Naive thymus-derived CD8-positive, alpha-beta T cell (primary cell): ENCODE data around the gene PDE6B. TPM values are rescaled to one million over a fixed set of nuclear protein-coding genes. Genes with fewer than 3 reads are reported as not detected.

Experiments used
- ATAC-seq, 2 donors: fragments of 150-1000 bp; cut with Tn5 transposase in 1 of 2; sonication (Bioruptor Pico), chemical (Tn5 transposase) in 1 of 2; 1 replicate in 1 of 2; 2 replicates in 1 of 2; pipeline ENCODE4 v1.10.0; 2021; ENCODE audit warnings: mild to moderate bottlenecking in 2 of 2, moderate library complexity in 2 of 2
- POLR2A ChIA-PET: fragments of 350-600 bp; sonication (Branson Sonifier 250); formaldehyde crosslinking; loops from one replicate; lab custom pipeline; 2021; ENCODE audit warnings: antibody characterized with exemption; lab: Charles Lee
- DNase-seq, 10 donors: peaks; one replicate each; pipeline versions ENCODE4 v3.0.0 to v3.0.0-alpha.2; 2020 to 2022
- H3K27ac Mint-ChIP-seq, 10 donors: one replicate each; pipeline ENCODE4 v1.8.0; 2020 to 2022; ENCODE audit warnings: mild to moderate bottlenecking in 10 of 10, mixed read lengths in 10 of 10, moderate library complexity in 4 of 10, inconsistent platforms in 1 of 10
- H3K27me3 Mint-ChIP-seq, 5 donors: one replicate each; pipeline ENCODE4 v1.8.0; 2021 to 2022; ENCODE audit warnings: mixed read lengths in 5 of 5
- H3K36me3 Mint-ChIP-seq, 3 donors: one replicate each; pipeline ENCODE4 v1.8.0; 2020 to 2022; ENCODE audit warnings: mixed read lengths in 3 of 3, mild to moderate bottlenecking in 2 of 3, inconsistent platforms in 1 of 3
- H3K4me1 Mint-ChIP-seq, 4 donors: one replicate each; pipeline ENCODE4 v1.8.0; 2021 to 2022; ENCODE audit warnings: mixed read lengths in 4 of 4
- H3K4me3 Mint-ChIP-seq, 10 donors: one replicate each; pipeline ENCODE4 v1.8.0; 2020 to 2022; ENCODE audit warnings: mild to moderate bottlenecking in 10 of 10, mixed read lengths in 10 of 10, moderate library complexity in 6 of 10, inconsistent platforms in 1 of 10
- H3K9me3 Mint-ChIP-seq, 9 donors: one replicate each; pipeline ENCODE4 v1.8.0; 2020 to 2022; ENCODE audit warnings: mixed read lengths in 9 of 9, mild to moderate bottlenecking in 3 of 9, inconsistent platforms in 1 of 9, moderate library complexity in 1 of 9
- polyA plus RNA-seq, 3 donors: library from polyadenylated mRNA; unstranded; fragments of 300-500 nt; fragmentation: Illumina TruSeq; gene quantifications; one replicate each; pipeline ENCODE4 v1.2.3, GENCODE V29; 2021
- total RNA-seq, 8 experiments: library from RNA in 2 of 8; stranded (reverse) in 2 of 8; gene quantifications; one replicate each; pipeline ENCODE4 v1.2.3 and lab custom pipeline; 2021 to 2026

The PDE6B gene
- total and polyA plus RNA-seq, 5 experiments from 2014 or later: 20.7 to 26.3 (median 24.7) TPM

DNA sequence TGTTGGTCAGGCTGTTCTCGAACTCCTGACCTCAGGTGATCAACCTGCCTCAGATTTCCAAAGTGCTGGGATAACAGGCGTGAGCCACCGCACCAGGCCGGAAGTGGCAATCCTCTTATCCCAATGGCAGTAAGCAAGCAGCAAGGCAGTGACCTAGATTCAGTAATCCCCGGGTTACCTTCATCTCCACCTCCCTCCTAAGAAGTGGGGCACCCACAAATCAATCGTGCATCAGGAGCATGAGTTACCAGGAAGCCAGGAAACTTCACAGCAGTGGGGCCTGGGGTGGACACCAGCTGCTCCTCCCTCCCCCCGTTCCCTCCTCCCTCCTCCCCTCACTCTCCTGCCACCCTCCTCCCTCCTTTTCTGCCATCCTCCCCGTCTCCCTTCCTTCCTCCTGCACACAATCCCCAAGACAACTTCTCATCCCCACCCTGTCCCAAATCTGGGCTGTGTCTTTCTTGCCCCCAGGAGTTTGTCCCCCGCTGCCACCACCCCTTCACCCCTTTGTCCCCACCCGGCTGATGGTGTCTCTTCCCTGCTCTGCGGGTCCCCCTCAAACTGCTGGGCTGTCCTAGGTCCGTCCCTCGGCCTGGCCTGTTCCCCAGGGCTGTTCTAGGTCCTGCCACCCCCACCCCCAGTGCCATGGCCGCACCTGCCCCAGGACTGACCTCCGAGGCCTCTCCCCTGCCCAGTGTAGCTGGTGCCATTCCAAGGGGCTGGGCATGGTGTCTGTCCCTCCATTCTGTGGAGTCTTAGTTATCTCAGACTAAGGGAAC is 2.2 kb downstream of the PDE6B start:
- DNase-seq (no peak), ATAC-seq (no peak)
- Mint-ChIP-seq H3K27me3 (peaks cover 2 to 16% (median 4%) of the 10 kb centered on the region in 5 donors), H3K36me3 (no peaks in the 10 kb centered on the region), H3K4me3 (no peak overlapping the region), H3K4me1 (peaks cover 0 to 1% (median 0%) of the 10 kb centered on the region in 4 donors), H3K9me3 (peaks cover 0 to 13% (median 0%) of the 10 kb centered on the region in 9 donors), H3K27ac (no peak overlapping the region)
- POLR2A ChIA-PET: no interaction called here

DNA sequence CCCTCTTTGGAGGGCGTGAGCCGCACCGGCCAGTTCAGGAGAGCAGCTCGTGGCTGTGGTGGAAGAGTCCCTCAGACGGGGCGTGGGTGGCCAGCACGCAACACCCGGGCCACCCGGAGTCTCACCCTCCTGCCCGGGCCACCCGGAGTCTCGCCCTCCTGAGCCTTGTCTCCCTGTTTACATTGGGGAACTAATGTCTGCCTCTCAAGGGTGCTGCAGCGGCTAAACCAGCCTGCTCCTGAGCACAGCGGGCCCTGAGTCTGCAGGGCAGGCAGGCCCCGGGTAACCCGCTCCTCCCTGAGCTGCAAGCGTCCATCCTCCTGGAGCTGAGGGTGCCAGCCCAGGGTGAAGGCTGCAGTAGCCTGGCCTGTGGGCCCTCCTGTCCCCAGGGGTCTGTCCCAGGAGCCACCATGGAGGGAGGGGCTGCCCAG is 3.0 kb downstream of the PDE6B start:
- Mint-ChIP-seq H3K27ac (no peak overlapping the region), H3K27me3 (peaks cover 2 to 16% (median 4%) of the 10 kb centered on the region in 5 donors), H3K36me3 (no peaks in the 10 kb centered on the region), H3K4me3 (no peak overlapping the region), H3K9me3 (peaks cover 0 to 13% (median 0%) of the 10 kb centered on the region in 9 donors), H3K4me1 (peaks cover 0 to under 1% (median 0%) of the 10 kb centered on the region in 4 donors)
- POLR2A ChIA-PET: no interaction called here
- ATAC-seq (no peak), DNase-seq (no peak)

DNA sequence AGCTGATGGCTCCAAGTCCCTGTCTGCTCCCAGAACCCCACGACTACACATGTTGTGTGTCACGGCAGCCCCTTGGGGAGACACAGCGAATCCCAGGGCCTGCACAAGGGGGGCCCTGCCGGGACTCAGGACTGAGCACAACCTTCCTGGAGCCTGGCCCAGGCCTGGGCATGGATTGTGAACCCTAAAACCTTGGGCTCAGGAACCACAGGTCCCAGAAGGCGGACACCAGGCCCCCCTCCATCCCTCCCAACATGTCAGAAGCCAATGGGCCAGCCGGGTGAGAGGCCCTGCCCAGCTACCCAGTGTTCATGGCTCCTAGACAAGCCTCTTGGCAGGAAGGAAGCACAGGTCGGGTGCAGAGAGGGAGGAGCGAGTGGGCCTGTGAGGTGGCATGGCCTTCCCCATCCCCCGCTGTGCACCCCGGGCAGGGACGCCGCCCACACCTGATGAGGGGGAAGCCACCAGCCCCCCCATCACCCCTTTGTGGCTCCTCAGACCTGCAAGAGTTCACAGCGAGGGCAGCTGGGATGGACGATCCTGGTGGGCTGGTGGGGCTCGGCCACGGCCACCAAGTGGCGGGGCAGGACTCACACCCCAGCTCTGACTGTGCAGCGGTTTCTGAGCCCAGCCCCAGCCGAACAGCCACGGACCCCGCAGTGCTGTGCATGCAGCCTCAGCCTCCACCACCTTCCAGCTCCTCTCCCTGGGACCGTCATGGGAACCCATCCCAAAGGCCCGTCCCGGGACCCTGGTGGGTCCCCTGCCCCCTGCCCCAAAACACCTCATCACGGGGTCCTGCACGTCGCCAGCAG is 3.7 kb downstream of the PDE6B start:
- DNase-seq (no peak), ATAC-seq (no peak)
- Mint-ChIP-seq H3K36me3 (no peaks in the 10 kb centered on the region), H3K9me3 (peaks cover 0 to 13% (median 0%) of the 10 kb centered on the region in 9 donors), H3K27ac (no peak overlapping the region), H3K27me3 (peaks cover 2 to 18% (median 4%) of the 10 kb centered on the region in 5 donors), H3K4me1 (no peaks in the 10 kb centered on the region), H3K4me3 (no peak overlapping the region)
- POLR2A ChIA-PET: no interaction called here

DNA sequence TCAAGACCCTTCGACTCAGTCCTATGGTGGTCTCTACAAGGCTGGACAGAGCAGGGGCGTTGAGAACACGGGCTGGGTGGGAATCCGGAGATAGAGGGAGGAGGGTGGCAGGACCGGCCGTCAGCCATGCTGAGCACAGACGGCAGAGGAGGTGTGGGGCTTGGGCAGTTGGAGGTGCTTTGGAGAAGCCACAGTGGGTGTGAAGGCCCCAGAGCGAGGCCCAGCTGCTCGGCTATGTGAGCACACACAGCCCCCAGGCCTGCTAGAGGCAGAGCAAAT is 4.2 kb downstream of the PDE6B start:
- Mint-ChIP-seq H3K9me3 (peaks cover 0 to 13% (median 0%) of the 10 kb centered on the region in 9 donors), H3K4me1 (no peaks in the 10 kb centered on the region), H3K27ac (no peak overlapping the region), H3K36me3 (no peaks in the 10 kb centered on the region), H3K27me3 (peaks cover 0 to 15% (median 0%) of the 10 kb centered on the region in 5 donors), H3K4me3 (no peak overlapping the region)
- POLR2A ChIA-PET: no interaction called here
- DNase-seq: no peak
- ATAC-seq: no peak

DNA sequence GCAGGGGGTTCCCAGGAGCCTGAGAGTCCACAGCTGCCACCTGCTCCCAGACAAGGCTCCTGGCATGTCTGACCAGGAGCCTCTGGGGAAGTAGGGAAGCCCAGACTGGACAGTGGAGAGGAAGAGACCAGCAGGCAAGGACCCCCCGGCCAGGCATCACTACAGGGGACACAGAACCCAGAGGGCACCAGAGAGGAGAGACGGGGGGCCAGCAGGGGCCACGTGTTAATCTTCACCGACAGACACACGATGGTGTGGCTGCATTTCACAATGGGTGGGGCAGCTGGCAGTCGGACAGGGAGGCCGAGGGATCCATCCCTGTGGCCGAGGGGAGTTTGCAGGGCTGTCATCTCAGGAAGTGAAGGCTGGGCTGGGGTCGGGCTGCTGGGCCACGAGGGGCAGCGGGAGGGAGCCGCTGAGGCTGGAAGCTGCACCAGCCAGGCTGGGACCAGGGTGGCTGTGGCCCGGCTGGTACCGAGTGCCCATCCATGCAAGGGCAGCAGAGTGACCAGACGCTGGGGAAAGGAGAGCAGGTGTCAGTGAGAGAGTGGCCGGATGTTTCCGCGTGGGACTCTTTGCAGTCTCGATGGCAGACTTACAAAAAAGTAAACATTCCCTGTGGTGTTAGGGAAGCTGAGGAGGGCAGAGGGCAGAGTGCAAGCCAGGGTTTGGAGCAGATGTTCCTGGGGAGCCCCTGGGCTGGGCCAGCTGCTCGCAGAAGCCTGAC is 4.7 kb downstream of the PDE6B start:
- Mint-ChIP-seq H3K36me3 (no peaks in the 10 kb centered on the region), H3K9me3 (peaks cover 0 to 13% (median 0%) of the 10 kb centered on the region in 9 donors), H3K4me3 (no peak overlapping the region), H3K4me1 (no peaks in the 10 kb centered on the region), H3K27ac (no peak overlapping the region), H3K27me3 (peaks cover 0 to 14% (median 0%) of the 10 kb centered on the region in 5 donors)
- no peak for ATAC-seq
- no peak for DNase-seq
- POLR2A ChIA-PET: no interaction called here

DNA sequence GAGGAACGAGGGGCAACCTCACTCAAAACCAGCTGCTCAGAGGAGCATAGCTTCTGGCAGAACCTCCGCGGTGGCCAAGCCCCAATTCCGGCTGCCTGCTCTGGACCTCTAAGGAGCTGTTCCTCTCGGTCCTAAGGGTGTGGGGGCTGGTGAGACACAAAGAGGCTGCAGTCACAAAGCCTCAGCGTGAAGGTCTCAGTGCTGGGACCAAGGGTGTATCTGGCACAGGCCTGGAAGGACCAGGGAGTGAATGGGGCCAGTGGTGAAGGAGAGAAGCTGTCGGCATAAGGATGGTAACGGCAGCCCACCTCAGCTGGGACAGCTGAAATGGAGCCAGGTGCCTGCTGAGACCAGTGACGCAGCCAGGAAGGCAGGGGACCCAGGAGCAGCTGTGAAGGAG is 5.3 kb downstream of the PDE6B start:
- no peak for DNase-seq
- H3K4me1 Mint-ChIP-seq: no peaks in the 10 kb centered on the region
- no peaks in the 10 kb centered on the region for H3K36me3 Mint-ChIP-seq
- ATAC-seq: no peak
- no peak overlapping the region for H3K27ac Mint-ChIP-seq
- H3K9me3 Mint-ChIP-seq: peaks cover 0 to 13% (median 0%) of the 10 kb centered on the region in 9 donors
- no peak overlapping the region for H3K4me3 Mint-ChIP-seq
- POLR2A ChIA-PET: no interaction called here
- H3K27me3 Mint-ChIP-seq: peaks cover 0 to 11% (median 0%) of the 10 kb centered on the region in 5 donors

DNA sequence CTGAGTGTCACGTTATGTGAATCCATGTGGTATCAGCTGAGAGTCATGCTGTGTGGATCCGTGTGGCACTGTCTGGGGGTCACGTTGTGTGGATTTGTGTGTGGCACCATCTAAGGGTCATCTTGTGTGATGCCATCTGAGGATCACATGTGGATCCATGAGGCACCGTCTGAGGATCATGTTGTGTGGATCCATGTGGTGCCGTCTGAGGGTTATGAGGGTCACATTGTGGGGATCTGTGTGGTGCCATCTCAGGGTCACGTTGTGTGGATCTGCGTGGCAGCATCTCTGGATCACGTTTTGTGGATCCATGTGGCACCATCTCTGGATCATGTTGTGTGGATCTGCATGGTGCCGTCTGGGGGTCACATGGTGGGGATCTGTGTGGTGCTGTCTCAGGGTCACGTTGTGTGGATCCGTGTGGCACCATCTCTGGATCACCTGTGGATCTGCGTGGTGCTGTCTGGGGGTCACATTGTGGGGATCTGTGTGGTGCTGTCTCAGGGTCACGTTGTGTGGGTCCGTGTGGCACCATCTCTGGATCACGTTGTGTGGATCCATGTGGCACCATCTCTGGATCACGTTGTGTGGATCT is 6.9 kb downstream of the PDE6B start:
- POLR2A ChIA-PET: no interaction called here
- no peaks in the 10 kb centered on the region for H3K36me3 Mint-ChIP-seq
- peaks cover 0 to 10% (median 0%) of the 10 kb centered on the region in 5 donors for H3K27me3 Mint-ChIP-seq
- peaks cover 0 to 13% (median 0%) of the 10 kb centered on the region in 9 donors for H3K9me3 Mint-ChIP-seq
- H3K4me3 Mint-ChIP-seq: no peak overlapping the region
- H3K4me1 Mint-ChIP-seq: no peaks in the 10 kb centered on the region
- DNase-seq (no peak), ATAC-seq (no peak)
- no peak overlapping the region for H3K27ac Mint-ChIP-seq

DNA sequence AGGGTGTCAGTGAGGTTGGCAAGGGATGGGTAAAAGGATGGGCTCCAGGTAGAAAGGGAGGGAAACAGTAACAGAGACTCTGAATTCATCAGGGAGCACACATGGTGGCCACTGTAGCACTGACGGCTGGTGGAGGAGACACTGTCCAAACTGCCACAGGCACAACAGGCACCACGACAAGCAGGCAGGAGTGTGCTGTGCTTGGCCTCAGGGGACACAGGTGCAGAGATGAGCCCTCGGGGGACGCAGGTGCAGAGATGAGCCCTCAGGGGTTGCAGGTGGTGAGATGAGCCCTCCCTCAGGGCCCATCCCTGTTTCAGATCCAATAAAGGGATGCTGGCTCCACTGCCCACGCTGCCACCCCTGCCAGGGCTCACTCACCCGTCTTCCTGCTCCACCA is 7.6 kb downstream of the PDE6B start:
- Mint-ChIP-seq H3K36me3 (no peaks in the 10 kb centered on the region), H3K27ac (peak overlapping the region in 1 of 10 donors; percentile 12), H3K27me3 (peaks cover 0 to 16% (median 3%) of the 10 kb centered on the region in 5 donors), H3K4me1 (no peaks in the 10 kb centered on the region), H3K4me3 (no peak overlapping the region), H3K9me3 (peaks cover 0 to 13% (median 0%) of the 10 kb centered on the region in 9 donors)
- ATAC-seq (no peak), DNase-seq (no peak)
- POLR2A ChIA-PET: no interaction called here

DNA sequence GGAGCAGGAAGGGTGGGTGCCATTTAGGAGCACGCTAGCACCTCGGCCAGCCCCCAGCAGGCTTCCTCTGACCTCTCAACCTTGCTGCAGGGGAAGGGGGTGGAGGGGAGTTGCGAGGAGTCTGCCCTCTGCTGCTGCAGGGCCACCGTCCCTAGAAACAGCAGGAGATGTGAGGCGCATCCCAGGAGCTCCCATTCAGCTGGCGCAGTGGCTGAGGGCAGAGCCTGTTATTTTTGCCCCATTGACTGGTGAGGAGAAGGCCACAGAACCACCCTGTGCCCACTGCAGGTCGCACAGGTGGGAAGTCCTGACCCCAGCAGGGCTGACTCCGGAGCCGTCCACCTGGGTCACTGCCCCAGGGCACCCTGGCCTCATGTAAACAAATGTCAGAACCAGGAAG is 8.0 kb downstream of the PDE6B start:
- Mint-ChIP-seq H3K27me3 (peaks cover 0 to 19% (median 5%) of the 10 kb centered on the region in 5 donors), H3K36me3 (no peaks in the 10 kb centered on the region), H3K9me3 (peaks cover 0 to 13% (median 0%) of the 10 kb centered on the region in 9 donors), H3K27ac (no peak overlapping the region), H3K4me3 (no peak overlapping the region), H3K4me1 (peaks cover 0 to 2% (median 0%) of the 10 kb centered on the region in 4 donors)
- POLR2A ChIA-PET: no interaction called here
- DNase-seq (no peak), ATAC-seq (no peak)

DNA sequence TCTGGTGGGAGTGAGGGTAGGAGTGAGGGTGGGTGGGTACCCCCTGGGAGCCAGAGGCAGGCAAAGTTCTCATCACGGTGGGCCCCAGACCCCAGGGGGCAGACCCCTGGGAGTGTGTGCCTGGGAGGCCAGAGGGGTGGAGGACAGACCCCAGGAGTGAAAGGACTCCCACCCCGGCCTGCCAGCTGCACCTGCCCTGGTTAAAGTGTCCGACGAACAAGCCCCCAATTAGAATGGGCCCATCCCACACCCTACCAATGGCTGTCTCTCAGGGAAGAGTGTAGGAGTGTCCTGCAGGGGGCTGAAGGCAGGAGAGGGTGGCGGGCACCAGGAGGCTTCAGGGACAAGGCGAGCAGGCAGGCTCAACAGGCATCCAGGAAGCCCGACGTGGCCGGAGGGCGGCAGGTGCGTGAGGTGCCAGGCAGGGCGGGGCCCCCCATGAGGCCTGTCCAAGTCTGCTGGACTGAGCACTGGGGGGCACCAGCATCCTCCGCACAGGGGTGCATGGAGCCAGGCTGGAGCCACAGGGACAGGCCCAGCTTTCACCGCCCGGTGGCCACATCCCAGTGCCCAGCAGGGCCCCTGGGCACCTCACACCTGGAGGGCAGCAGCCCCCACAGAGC is 8.7 kb downstream of the PDE6B start:
- H3K4me3 Mint-ChIP-seq: no peak overlapping the region
- peaks cover 0 to 19% (median 5%) of the 10 kb centered on the region in 5 donors for H3K27me3 Mint-ChIP-seq
- H3K36me3 Mint-ChIP-seq: no peaks in the 10 kb centered on the region
- H3K9me3 Mint-ChIP-seq: peaks cover 0 to 13% (median 0%) of the 10 kb centered on the region in 9 donors
- ATAC-seq: no peak
- H3K27ac Mint-ChIP-seq: no peak overlapping the region
- POLR2A ChIA-PET: no interaction called here
- peaks cover 0 to 2% (median 0%) of the 10 kb centered on the region in 4 donors for H3K4me1 Mint-ChIP-seq
- peak in 1 of 10 donors; percentile 51 for DNase-seq

DNA sequence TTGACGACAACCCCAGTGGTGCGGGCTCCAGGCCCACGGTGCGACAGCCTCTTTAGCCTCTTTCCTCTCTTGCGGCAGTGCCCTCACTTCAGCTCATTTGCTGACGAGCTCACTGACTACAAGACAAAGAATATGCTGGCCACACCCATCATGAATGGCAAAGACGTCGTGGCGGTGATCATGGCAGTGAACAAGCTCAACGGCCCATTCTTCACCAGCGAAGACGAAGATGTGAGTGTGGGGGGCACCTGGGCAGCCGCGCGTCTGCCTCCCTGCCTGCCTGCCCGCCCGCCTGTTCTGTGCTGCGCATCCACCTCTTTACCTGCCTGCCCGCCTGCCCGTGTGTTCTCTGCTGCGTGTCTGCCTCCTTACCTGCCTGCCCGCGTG is 9.2 kb downstream of the PDE6B start:
- no peaks in the 10 kb centered on the region for H3K36me3 Mint-ChIP-seq
- H3K9me3 Mint-ChIP-seq: peaks cover 0 to 13% (median 0%) of the 10 kb centered on the region in 9 donors
- no peak overlapping the region for H3K4me3 Mint-ChIP-seq
- H3K27me3 Mint-ChIP-seq: peaks cover 0 to 21% (median 5%) of the 10 kb centered on the region in 5 donors
- no peak for ATAC-seq
- no peak overlapping the region for H3K27ac Mint-ChIP-seq
- POLR2A ChIA-PET: no interaction called here
- H3K4me1 Mint-ChIP-seq: peaks cover 0 to 2% (median 0%) of the 10 kb centered on the region in 4 donors
- DNase-seq: peak in 1 of 10 donors; percentile 27
